ENCODE measurements around the gene NDST1. TPM values are rescaled to one million over a fixed set of nuclear protein-coding genes. Genes with fewer than 3 reads are reported as not detected.

NDST1 gene
- total RNA-seq, 1 experiment from 2014 or later = 8.4 TPM

Other genes starting within 250 kb of the NDST1 start
- gene CAMK2A, start 218.4 kb upstream of the NDST1 start, total RNA-seq (2014; rRNA removed; shearing (Covaris generic); ENCODE audit: low replicate concordance) = not detected in 2 replicates
- gene ARSI, start 205.2 kb upstream of the NDST1 start, total RNA-seq (2014; rRNA removed; shearing (Covaris generic); ENCODE audit: low replicate concordance) = not detected in 2 replicates
- 23.0 and 42.6 TPM in 2 replicates for gene TCOF1, start 150.4 kb upstream of the NDST1 start, total RNA-seq (2014; rRNA removed; shearing (Covaris generic); ENCODE audit: low replicate concordance)
- gene CD74, start 95.2 kb upstream of the NDST1 start, total RNA-seq (2014; rRNA removed; shearing (Covaris generic); ENCODE audit: low replicate concordance) = 5,756 and 8,933 TPM in 2 replicates
- 3,040 and 3,750 TPM in 2 replicates for gene RPS14, start 58.4 kb upstream of the NDST1 start, total RNA-seq (2014; rRNA removed; shearing (Covaris generic); ENCODE audit: low replicate concordance)
- not detected in 2 replicates for gene SYNPO, start 132.5 kb downstream of the NDST1 start, total RNA-seq (2014; rRNA removed; shearing (Covaris generic); ENCODE audit: low replicate concordance)
- gene MYOZ3, start 153.1 kb downstream of the NDST1 start, total RNA-seq (2014; rRNA removed; shearing (Covaris generic); ENCODE audit: low replicate concordance) = not detected in 2 replicates
- 35.9 and 53.2 TPM in 2 replicates for gene RBM22, start 192.9 kb downstream of the NDST1 start, total RNA-seq (2014; rRNA removed; shearing (Covaris generic); ENCODE audit: low replicate concordance)

Data from Karpas-422 (cell line).